Cortex of kidney (tissue), 1 donor: ENCODE results near the gene TTC7B.
"Not testable (repeated sequence)": the region's sequence is repeated elsewhere in the genome, so short reads cannot be mapped to it uniquely, and the experiment has no call there.

Source experiments
- DNase-seq: peaks from one replicate; lab custom pipeline; 2025; lab: John Stamatoyannopoulos, UW

TTC7B gene, protein sequence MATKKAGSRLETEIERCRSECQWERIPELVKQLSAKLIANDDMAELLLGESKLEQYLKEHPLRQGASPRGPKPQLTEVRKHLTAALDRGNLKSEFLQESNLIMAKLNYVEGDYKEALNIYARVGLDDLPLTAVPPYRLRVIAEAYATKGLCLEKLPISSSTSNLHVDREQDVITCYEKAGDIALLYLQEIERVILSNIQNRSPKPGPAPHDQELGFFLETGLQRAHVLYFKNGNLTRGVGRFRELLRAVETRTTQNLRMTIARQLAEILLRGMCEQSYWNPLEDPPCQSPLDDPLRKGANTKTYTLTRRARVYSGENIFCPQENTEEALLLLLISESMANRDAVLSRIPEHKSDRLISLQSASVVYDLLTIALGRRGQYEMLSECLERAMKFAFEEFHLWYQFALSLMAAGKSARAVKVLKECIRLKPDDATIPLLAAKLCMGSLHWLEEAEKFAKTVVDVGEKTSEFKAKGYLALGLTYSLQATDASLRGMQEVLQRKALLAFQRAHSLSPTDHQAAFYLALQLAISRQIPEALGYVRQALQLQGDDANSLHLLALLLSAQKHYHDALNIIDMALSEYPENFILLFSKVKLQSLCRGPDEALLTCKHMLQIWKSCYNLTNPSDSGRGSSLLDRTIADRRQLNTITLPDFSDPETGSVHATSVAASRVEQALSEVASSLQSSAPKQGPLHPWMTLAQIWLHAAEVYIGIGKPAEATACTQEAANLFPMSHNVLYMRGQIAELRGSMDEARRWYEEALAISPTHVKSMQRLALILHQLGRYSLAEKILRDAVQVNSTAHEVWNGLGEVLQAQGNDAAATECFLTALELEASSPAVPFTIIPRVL

DNA sequence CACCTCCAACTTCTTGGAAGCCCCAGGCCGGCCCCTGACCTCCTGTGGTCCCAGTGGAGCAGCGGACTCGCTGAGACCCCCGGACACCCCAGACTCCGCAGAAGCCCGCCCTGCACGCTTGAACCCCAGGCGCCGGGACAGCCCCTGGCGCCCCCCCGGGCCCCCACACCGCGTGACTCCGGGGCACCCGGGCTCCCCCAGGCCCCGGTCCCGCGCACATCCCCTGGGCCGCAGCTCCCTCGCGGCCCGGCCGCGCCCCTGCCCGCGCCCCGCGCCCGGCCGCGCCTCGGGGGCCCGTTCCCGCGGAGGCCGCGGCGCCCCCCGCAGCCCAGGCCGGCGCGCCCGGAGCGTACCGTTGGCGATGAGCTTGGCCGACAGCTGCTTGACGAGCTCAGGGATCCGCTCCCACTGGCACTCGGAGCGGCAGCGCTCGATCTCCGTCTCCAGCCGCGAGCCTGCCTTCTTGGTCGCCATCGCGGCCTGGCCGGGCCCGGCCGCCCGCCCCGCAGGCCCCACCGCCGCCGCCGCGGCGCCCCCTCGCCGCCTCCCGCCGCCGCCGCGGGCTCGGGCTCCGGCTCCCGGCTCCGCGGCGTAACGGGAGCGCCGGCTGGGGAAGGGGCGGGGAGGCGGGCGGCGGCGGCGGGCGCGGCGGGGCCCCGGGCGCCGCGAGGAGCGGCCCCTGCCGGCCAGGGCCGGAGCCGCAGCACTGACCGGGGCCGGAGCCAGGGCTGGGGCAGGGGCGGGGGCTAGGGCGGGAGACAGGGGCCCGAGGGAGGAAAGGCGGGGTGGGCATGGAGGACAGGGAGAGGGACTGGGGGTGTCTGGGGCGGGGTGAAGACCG is at the start of gene TTC7B:
Gene TTC7B, minus strand, starts transcription at position 609 of the 841 bp plus-strand sequence. Its CDS starts 135 bp downstream, at position 474.
- DNase-seq, result no peak

DNA sequence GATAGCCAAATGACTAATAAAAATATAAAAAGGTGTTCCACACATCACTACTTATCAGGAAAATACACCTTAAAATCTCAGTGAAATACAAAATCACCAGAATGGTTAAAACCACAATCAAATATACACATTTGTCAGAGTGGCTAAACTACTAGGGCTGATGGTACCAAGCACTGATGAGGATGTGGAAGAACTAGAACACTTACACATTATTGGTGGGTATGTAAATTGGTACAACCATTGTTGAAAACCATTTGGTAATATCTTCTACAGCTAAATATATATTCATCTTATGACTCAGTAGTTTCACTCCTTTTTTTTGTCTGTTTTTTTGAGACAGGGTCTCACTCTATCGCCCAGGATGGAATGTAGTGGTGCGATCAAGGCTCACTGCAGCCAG is 48.5 kb upstream of the TTC7B start:
- no peak for DNase-seq

DNA sequence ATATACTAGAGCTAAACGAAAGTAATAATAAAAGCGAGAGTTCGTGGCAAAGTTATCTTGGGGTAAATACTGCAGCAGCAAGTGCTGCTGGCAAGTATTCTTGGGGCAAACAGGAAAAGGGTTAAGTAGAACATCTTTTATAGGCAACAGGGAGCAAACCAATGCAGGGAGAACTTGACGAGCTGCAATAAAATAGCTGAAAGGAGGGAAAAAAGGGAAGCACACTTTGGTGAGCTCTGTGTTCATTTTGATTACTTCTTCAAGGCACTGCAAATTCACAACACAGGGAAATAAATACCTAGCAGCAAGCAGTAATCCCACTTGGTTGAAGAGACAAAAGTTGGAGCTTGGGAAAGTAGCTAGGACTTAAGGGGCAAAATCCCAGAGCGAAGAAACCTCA is 42.3 kb upstream of the TTC7B start:
- no peak for DNase-seq

DNA sequence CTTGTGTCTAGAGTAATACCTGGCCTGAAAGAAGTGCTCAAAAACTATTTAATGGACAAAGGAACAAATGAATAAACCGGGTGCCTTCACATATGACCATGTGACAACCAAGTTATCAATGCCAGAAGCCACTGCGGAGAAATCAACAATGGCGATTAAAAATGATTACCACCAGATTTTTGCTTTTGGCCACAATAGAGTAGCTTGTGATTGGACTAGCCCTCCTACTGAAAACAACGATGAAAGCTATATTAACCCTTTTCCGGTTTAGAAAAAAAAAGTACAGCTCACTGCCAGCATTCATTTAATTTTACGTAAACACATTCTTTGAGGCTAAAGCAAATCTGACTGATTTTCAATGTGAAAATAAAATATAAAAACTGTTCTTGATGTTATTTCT is 41.6 kb upstream of the TTC7B start:
- DNase-seq, result no peak

DNA sequence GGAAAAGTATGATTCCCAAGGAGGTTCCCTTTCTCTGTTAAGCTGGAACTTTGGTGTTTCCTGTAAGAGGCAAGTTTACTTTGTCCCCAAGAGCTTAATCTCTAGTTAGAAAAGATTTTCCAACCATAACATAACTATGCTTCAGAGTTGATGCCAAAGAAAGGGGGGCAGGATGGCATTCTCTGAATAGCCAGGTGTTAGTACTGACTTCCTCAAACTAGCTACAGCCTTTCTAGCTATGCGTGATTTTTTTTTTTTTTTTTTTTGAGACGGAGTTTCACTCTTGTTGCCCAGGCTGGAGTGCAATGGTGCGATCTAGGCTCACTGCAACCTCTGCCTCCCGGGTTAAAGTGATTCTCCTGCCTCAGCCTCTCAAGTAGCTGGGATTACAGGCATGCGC is 39.9 kb upstream of the TTC7B start:
- DNase-seq, result not testable (repeated sequence)

DNA sequence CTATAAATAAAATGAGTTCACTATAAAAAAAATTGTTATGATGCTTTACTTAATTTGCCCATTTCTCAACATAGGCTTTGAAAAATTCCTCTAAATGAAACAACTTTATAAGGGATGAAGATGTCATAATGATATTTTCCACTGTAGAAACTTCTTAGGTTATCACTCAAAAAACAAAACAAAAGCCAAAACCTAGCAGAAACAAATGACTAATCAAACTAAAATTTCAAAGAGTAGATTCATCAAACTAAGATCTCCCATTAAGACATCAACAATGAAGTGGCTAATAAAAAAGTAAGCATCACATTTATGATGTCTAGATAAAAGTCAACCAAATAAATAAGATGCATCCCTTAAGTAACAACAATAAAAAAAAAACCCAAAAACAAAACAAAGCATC is 36.9 kb upstream of the TTC7B start:
- DNase-seq, result no peak

DNA sequence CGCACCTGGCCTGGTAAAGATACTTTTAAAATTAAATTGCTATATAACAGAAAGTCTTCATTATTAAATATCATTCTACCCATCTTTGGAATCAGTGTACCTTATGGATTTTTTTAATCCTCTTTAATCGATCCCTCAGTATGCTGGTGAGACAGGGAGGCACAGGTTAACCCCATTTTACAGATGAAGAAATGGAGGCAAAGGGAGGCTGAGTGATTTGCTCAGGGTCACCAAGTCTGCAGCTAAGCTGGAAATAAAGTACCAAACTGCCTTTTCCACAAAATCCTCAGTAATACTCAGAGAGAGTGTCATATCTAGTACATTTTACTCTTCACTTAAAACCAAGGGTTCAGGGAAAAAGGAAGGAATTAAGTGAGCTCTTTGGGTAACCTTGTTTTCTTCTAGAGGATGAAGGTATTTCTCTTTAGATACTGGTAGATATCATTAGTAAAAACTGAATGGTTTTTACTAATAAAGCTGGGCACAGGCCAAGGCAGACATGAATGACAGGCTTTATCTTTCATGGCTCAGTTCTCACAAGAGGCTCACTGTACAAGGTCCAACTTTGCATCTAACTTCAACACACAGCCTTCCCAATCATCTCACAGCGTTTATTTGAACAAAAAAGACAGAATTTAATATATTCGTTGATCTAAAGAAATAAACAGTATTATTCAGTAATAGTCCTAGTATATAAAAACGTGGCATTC is 35.3 kb upstream of the TTC7B start:
- DNase-seq, result no peak

DNA sequence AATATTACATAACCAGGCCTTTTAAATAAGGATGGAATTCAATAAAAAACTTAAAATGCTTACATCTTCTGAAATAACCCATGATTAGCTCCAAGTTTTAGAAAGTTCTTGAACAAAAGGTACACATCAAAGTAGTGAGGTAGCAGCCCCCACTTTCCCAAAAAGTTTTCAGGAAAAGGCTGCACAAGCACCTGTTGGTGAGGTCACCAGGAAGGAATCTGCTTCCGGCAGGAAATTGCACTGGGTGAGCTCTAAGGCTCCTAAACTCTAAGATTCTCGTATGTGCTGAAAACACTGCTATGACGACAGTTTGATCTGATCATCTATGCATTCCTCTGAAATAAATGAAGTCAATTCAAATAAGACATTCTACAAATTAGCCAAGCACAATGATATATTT is 34.3 kb upstream of the TTC7B start:
- no peak for DNase-seq

DNA sequence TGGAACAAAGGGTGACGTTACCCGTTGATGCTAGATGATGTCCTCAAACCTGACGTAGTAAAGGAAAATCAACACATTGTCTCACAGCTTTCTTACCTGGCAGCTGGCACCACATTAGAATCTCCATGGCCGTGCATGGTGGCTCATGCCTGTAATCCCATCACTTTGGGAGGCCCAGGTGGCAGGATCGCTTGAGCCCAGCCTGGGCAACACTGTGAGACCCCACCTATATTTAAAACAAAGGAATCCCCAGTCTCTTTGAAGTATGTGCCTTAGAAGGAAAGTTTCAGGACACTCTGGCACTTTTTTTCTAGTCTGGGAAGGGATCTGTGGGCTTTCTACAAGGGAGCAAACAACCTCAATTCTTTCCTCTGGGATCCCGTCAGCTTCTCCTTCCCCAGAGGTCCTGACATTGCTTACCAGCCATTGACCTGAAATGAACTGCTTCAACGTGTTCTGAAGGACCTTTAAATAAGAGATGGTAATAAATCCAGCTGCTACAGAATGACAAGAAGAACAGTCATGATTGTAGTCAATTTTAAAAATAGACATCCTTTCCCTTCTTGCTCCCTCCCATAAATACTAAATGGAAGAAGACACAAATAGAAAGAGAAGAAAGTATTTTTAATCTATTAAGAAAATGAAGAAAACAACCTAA is 33.7 kb upstream of the TTC7B start:
- no peak for DNase-seq

DNA sequence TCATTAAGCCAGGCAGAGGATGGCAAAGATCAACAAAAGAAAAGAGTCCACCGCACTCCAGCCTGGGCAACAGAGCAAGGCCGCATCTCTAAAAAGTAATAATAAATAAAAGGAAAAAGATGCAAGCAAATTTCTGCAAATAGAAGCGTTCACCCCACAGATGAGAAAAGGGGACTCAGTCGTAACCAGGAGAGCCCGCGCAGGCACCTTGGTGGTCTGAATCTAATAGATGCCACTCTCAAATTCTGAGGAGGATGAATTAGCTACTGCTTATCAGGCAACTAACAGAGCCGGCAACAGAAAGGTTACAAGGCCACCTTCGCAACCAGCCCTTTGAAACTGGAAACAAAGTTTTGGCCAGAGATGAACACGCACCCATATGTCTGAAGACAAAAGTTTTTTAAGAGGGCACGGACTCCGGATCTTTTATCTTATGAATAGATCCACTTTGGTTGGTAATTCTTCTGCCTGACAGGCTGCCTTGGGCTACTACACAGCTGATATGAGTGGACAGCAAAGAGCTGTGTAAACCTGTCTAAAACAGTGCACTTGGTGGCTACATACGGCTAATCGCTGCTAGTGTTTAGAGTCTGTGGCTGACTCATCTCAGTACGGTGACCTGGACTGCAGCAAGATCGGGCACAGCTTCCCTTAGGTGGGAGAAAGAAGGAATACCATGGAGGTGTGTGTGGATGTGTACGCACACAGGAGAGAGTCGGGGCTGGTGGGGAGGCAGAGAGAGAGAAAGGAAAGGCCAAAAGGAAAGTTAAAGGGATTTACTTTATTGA is 32.9 kb upstream of the TTC7B start:
- DNase-seq, result no peak

DNA sequence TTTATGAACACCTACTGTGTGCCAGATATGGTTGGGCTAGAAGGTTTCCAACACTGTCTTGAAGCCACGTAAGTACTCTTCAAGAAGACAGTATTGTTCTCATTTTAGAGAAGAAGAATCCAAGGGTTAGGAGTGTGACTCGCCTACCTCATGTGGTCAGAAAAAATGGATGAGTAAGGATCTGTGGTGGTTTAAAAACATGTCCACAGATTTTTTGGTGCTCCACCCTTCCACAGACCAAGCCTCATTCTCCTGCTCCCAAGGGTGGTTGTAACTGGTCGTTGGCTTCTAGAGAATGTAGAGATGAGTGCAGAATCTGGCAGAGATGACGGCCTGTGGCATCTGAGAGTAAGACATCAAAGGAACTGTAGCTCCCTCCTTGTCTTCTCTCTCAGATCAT is 30.3 kb upstream of the TTC7B start:
- no peak for DNase-seq

DNA sequence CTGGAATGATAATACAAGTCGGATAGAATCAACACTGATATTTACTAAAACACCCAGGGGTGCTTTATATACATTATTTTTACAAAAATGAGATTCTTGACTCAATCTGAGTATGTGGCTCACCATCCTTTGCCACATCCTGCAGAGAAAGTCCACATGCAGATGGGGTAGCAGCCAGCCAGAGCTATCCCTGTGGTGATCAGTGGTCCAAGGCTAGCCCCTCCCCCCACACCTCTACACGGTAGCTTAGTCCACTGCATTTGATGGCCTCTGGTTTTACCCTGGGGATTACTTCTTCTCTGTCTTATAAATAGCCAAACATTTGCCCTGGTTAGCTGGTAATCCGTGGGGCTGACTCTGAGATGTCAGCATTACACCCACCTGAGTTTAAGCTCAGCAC is 28.1 kb upstream of the TTC7B start:
- no peak for DNase-seq

DNA sequence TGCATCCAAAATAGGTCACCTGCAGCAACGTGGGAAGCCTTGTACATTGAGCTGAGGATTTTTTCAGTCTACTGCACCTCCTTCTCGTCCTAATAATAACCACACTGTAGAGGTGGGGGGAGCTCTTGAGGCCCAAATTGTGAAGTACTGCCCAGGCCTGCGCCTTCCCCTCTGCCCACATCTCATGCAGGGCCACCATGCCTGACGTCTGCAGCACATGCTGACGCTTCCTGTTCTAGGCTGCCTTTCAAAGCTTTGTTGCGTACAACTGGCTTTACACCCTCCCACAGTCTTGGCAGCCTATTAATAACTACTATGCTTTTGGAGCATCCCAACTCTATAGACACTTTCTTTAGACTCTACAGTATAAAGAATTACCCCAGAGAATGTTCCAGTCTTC is 26.5 kb upstream of the TTC7B start:
- DNase-seq, result no peak

DNA sequence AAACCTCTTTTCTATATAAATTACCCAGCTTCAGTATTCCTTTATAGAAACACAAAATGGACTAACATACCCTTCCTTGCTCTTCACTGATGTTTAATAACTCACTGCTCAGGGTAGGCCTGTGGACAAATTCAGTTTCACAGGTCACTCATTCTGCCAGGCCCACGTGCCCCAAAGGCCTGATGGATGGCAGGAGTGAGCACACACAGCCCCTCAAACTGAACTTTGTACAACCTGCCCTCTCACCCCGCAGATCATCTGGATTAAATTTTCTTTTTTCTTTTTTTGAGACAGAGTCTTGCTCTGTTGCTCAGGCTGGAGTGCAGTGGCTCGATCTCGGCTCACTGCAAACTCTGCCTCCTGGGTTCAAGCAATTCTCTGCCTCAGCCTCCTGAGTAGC is 24.4 kb upstream of the TTC7B start:
- DNase-seq, result not testable (repeated sequence)

DNA sequence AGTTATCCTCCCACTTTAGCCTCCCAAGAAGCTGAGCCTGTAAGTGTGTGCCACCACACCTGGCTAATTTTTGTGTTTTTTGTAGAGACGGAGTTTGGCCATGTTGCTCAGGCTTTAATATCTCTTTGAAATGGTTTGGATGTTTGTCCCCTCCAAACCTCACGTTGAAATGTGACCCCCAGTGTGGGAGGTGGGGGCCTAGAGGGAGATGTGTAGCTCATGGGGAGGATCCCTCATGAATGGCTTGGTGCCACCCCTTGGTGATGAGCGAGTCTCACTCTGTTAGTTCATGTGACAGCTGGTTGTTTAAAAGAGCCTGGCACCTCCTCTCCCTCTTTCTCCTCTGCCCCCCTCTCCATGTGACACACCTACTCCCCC is 23.6 kb upstream of the TTC7B start:
- no peak for DNase-seq

DNA sequence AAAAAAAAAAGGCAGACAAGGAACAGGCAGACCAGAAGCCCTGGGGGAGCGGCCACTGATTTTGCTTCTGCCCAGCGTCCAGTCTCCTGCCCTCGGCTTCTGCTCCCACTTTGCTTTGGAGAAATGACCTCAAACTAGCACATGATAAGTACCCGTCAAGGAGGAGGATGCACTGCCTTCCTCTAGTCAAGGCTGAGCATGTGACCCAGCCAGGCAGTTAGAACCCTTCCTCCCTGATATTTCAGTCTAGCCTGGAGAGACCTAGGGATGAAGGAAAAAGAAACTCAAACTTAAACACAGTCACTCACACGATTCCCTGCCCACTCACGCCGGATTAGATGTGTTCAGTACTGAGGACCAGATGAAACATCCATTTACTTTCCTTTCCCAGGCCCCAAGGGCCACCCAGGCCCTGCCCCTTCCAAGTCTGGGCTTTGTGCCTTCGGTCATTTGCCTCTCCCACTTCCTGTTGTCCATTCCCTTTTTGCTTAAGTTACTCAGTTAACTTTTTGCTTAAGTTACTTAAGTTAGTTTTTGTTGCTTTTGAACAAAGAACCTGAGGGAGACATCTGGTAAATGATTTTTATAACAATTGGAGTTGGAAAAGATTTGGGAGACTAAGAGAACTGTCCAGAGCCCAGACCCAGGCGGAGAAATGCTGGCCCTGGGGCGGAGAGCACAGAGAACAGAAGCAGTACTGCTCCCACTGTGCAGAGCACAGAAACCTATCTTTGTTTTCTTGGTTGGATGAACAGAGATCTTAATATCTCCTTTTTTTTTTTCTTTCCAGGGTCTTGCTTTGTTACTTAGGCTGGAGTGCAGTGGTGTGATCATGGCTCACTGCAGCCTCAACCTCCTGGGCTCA is 23.0 kb upstream of the TTC7B start:
- DNase-seq, result no peak

DNA sequence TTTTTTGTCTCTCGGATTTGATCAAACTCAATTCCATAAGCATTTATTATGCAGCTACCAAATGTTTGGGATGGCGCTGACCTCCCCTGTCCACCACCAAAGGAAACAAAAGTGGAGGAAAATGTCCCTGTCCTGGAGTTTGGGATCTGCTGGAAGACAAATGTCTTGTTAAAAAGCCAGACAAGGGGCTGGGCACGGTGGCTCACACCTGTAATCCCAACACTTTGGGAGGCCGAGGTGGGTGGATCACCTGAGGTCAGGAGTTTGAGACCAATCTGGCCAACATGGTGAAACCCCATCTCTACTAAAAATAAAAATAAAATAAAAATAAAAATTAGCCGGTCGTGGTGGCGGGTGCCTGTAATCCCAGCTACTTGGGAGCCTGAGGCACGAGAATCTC is 22.3 kb upstream of the TTC7B start:
- not testable (repeated sequence) for DNase-seq

DNA sequence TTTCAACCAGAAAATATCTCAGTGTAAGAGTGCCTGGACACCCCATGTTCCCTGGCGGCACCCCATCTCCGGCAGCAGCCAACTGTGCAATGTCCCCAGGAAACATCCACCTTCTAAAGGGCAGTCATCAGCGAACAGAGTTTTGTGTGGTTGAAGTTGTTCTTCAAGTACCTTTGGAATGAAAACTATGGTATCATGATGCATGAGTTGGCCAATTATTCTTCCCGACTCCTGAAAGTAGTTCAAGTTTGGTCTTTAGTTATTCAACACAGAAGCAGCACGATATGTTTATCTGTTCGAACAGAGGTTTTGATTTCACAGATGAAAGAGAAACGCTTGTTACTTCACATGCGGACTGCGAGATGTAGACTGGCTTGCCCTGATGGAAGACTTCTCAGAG is 21.1 kb upstream of the TTC7B start:
- no peak for DNase-seq

DNA sequence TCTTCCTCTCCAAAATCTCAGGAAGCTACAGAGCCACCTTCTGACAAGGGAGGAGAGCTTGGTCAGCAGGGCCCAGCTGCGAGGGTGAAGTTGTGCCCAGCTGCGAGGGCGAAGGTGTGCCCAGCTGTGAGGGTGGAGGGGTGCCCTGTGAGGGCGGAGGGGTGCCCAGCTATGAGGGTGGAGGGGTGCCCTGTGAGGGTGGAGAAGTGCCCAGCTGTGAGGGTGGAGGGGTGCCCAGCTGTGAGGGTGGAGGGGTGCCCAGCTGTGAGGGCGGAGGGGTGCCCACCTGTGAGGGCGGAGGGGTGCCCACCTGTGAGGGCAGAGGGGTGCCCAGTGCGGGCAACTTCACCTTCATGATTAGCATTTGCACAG is 20.4 kb upstream of the TTC7B start:
- DNase-seq, result no peak

DNA sequence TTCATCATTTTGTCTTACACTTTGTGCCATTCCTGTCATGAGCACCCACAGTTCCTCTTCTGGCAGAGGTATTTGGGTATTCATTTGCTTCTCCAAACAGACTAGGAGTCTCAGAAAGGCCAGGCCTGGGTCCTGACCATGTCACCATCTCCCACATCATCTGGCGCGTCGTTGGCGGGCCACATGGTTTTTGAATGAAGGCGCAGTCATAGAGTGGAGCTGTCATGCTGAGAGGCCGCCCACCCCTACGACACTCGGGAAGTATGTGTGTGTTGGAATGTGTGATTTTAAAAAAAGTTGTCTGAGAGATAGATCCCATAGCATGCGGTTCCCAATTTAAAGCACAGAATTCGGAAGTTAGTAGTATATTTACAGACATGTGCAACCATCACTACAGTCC is 15.6 kb upstream of the TTC7B start:
- no peak for DNase-seq
